ENCODE results near the gene ZNF566.

- TF ChIP-seq, protein P1, sequence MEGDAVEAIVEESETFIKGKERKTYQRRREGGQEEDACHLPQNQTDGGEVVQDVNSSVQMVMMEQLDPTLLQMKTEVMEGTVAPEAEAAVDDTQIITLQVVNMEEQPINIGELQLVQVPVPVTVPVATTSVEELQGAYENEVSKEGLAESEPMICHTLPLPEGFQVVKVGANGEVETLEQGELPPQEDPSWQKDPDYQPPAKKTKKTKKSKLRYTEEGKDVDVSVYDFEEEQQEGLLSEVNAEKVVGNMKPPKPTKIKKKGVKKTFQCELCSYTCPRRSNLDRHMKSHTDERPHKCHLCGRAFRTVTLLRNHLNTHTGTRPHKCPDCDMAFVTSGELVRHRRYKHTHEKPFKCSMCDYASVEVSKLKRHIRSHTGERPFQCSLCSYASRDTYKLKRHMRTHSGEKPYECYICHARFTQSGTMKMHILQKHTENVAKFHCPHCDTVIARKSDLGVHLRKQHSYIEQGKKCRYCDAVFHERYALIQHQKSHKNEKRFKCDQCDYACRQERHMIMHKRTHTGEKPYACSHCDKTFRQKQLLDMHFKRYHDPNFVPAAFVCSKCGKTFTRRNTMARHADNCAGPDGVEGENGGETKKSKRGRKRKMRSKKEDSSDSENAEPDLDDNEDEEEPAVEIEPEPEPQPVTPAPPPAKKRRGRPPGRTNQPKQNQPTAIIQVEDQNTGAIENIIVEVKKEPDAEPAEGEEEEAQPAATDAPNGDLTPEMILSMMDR (optimal IDR thresholded peaks at IDR 0.05 in 1 of 3, IDR thresholded peaks at IDR 0.05 in 1 of 3, conservative IDR thresholded peaks at IDR 0.05 in 1 of 3; ENCODE audit: extremely low read depth in 1 of 3, insufficient read depth in 2 of 3, low read length in 3 of 3) = no peak
- no peak for TF ChIP-seq EZH2 (IDR thresholded peaks at IDR 0.05; ENCODE audit: low read length)
Measured at GRCh38 chr19:36488118-36488845, 1.1 kb downstream of the ZNF566 start.

All from keratinocyte (primary cell).